Measurements from ENCODE around the gene LBX2.
A peak's percentile ranks its signal among the peaks of the same experiment; 100 is the strongest.
"Not testable (repeated sequence)": the region's sequence is repeated elsewhere in the genome, so short reads cannot be mapped to it uniquely, and the experiment has no call there.

The LBX2 gene

DNA sequence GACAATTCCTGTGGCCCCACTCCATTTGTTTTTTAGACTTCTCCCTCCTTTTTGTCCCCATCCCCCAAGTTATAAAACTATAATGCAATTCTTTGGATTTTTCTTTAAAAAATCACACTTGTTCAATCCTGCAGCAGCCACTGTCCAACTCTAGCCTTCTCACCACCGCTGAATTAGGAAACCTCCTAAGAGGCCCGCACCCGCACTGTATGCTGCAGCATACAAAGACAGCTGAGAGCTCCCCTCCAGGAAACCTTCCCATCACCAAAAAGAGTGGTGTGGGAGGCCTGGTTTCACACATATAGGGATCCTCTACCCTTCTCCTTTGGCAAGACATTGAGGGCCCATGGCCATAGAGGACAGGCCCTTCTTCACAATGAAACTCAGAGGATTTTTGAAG, 5.2 kb upstream of the LBX2 start:
- DNase-seq (ENCODE audit: low read depth in 2 of 2): no peak

DNA sequence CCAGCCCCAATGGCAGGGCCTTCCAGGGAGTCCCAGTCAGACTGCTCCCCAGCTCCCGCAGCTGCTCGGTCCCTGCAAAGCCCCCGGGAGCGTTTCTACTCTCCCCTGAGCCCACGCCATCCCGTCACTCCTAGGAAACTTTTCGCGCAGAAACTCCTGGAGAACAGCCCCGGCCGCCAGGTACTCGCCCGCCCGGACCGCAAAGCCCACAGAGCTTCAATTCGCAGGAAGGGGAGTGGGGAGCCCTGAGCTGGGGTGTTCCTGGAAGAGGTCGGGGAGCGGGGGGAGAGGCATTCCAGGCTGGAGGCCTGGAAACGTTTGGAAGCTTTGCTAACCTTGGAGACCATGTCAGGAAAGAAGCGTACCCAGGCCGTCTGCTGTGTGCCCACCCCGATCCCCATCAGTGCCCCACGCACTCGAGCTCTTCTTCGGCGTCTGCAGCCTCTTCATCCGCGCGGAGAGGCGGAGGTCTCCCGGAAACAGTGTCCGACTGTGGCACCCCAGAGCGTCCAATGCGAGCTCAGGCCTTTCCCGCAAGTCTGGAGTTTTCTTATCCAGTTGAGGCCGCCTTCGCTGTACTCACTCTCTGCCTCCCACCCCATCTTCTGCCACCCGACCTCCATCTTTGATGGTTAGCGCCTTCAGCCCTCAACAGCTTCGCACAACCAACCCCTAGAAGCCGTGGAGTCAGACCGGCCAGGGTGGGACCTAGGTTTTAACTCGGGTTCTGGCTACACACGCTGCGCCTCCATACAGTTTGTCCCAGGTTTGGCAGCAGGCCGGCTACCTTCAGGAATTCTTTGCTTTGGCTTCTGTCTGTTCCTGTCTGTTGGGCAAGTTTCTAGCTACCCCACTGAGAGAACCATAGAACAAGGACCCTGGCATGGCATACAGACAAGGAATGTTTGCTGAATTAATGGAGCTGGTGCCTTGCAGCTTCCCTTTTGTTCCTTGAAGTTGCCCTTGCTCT, 4.4 kb upstream of the LBX2 start:
- no peak for DNase-seq (ENCODE audit: low read depth in 2 of 2)

DNA sequence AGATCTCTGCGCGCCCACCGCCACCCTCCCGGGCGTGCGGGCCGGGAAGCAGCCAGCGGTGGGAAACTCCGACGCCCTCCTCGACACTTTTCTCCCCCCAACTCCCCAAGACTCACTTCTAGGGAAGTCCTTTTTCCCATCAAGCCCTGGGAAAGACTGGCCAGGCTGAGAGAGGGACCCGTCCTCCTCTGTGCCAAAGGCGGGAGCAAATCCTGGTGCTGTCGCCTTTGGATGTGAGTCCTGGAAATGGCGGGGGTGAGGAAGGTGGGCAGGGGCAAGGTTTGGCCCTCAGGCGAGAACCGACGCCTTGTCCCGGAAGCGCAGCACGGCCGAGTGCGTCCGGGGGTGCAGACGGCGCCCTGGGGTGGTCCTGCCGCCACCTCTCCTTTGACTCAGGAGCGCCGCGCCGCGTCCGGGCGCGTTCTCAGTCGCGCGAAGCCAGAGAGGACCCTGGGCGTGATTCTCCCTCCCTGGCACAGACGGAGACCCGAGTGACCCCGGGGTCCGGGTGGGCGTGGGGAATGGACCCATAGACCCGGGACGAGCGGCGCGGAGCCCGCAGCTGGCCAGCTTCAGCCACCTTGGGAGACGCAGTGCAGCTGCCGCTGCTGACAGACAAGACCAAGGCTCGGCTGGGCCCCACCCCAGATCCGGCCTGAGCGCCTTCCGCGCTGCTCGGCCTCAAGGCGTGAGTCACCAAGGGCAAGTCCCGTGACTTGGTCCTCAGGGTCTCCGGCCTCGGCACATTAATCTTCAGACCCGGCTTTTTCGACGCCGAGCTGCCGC, 3.5 kb upstream of the LBX2 start:
- DNase-seq (ENCODE audit: low read depth in 2 of 2): peak in 1 of 2 donors; percentile 46

DNA sequence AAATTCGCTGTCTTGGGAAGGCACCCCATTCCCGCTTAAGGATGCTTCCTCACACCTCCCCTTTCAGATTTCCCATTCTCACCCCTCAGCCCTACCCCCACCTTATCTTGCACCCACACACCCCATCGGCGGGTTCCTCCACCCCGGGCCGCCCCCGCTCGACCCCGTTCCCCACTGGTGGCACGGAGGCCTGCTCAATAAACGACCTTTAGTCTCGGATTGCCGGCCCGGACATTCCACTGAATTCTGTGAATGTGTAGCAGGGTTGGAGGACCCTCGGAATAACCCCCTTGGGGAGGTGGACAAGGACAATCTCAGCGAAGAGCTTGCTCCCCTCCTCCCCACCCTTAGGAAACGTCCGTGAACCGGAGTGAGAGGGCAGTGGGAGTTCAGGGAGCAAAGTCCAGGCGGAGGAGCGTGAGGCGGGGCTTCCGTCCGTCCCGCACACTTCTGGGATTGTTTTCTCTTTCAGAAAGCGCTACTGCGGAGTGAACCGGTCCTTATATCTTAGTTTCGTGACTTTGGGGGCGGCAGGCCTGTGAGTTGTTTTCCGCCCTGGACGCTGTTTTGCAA, 2.8 kb upstream of the LBX2 start:
- DNase-seq (ENCODE audit: low read depth in 2 of 2): no peak

DNA sequence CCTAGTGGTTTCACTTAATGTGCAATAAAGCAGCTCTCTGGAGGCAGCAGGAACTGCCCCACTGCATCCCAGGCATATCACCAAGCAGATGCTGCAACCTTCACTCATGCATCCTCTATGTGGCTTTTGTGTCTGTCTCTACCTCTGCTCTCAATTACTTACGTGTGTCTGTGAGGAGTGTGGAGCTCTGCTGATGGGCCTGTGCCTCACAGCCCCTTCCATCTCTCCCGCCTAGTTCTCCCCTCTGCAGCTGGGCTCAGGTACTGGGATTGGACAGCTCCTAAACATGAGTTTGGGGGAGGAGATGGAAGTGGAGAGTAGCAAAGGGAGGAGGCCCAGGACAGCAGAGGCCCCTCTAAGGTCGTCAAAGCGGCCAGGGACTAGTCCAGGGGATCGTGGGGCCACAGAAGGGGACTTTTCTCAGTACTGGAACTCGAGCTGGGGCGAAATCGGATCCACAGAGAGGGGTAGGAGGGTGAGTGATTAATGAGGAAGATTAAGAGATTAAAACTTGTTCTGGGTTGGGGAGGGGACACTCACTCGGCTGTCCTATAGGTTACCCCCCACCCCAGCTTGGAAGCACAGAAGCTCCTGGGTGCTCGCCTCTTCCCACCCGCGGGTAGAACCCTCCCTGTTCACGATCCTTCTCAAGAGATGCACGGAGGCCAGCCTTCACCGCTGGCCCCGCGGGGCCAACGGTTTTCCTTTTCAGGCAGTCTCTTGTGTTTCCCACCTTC, 2.1 kb upstream of the LBX2 start:
- DNase-seq (ENCODE audit: low read depth in 2 of 2): no peak

DNA sequence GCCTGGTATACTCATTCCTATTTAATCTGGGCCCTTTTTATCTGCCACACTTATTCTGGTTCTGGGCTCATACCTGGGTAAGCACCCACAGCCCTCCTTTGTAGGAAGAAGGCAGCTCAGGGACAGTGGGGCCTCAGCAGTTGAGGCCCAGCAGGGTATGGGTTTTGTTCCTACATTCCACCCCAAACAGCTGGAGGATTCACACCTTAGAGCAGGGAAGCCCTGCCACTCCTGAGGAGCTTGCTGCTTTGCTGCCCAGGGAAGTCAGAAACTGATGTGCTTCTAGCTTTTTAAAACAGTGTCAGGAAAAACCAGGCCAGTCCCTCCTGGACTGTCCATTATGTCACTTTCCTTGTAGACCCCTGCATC, 1.2 kb upstream of the LBX2 start:
- DNase-seq (ENCODE audit: low read depth in 2 of 2): no peak

DNA sequence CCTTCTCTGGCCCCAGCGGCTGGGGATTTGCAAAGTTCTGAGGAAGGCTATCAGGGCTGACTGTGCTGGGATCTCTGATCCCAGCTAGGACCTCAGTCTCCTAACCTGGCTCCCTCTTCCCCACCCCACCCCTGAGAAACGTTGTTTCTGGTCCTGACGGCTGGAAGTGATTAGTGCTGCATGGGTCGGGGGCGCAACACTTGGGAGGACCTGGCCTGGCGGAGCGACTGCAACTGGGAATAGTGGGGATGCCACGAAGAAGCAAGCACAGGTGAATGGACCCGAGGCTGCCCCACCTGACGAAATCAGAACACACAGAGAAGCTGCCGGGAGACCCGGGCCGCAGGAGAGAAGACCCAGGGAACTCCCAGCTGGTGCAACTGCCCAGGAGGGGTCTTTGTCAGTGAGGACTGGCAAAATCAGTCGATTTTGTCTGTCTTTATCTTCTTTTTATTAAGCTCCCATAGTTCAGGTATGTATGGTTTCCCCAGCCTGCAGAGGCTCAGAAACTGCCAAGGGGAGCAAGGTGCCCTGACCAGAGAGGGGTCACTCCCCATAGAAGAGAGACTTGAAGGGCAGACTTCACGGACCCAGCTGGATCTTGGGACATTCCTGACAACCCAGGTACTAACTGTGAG, 656 bp upstream of the LBX2 start:
- no peak for DNase-seq (ENCODE audit: low read depth in 2 of 2)

DNA sequence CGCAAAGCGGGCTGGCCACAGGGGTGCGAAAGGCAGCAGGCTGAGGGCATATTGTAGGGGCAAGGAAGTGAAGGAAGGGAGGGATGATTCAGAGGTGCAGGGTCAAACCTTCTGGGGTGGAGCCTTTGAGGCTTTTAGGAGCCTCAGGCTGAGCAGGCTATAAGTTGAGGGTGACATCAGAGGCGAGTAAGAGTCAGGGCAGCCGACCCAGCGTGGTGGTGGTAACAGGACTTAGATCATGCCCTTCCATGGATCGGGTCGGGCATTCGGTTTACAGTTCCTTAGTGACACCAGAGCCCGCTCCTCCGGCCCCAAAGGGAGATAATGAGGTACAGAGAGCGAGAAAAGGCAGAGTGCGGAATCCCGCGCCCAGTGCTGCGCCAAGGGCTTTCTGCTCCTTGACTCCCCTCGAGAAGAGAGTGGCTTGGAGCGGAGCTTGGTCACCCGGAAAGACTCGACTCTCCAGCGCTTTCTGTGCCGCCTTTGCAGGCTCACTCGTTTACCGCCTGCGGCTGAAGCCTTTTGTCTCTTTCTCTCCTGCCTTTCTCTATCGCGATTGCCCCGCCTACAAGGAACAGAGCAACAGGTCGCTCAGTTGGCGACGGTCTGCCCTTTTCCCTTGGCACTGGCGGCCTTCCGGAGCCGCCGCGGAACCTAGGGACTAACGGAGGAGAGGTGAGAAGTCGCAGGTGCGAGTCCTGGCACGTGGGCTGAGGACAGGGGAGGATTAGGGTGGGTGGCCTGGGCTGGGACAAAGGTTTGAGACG, 720 bp downstream of the LBX2 start:
- no peak for DNase-seq (ENCODE audit: low read depth in 2 of 2)

DNA sequence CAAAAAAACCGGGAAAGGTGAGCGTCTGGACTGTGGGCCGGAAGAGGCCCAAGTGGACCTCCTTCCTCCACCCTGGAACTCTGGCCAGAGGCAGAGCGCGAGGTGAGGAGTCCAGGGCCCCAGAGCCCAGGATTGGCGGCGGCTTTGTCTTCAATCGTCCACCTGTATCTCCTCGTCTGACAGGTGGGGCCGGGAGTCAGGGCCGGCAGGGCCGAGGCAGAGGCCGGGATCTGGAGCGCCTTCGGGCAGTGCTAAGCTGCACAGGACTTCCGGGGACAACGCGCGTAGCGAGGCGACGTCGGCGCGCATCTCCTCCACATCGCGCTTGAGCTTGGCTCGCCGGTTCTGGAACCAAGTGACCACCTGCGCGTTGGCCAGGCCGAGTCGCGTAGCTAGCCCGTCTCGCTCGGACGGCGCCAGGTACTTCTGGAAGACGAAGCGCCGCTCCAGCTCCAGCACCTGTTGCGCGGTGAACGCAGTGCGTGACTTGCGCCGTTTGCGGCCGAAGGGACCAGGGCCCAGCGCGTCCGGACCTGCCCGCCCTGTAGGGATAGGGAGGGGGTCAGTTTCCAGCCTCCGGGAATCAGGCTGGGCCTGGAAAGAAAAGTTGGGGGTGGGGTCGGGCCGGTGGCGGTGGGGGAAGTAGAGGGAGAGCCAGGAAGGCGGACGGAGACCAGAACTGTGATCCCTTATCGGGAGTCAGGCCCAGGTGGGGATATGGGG, 1.5 kb downstream of the LBX2 start:
- no peak for DNase-seq (ENCODE audit: low read depth in 2 of 2)

DNA sequence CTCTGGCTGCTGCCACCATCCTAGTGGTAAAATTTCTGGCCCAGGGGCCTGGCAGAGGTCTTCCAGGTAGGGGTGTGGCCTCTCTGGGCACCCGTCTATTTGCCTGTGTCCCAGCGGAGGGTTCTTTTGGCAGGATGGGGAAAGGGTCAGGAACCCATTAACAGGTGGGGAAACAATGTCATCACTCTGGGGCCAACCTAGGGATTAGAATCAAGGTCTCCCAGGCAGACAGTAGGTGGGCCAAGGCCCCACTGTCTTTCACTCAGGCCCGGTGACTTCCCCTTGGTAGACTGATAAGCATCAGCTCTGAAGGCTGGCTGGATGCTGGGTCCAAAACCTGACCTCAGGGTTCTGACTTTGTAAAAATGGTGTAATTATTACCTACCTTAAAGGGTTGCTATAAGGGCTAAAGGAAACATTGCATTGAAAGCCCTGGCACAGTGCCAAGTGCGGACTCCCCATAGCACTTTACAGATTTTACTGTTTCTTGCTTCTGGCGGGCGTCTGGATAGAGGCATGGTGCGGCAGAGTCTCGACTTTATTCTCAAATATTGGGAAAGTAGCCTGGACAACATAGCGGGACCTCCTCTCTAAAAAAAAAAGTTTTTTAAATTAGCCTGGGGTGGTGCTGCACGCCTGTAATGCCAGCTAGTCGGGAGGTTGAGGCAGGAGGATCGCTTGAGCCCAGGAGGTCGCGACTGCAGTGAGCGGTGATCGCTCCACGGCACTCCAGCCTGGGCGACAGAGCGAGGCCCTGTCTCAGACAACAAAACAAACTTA, 2.2 kb downstream of the LBX2 start:
- no peak for DNase-seq (ENCODE audit: low read depth in 2 of 2)

DNA sequence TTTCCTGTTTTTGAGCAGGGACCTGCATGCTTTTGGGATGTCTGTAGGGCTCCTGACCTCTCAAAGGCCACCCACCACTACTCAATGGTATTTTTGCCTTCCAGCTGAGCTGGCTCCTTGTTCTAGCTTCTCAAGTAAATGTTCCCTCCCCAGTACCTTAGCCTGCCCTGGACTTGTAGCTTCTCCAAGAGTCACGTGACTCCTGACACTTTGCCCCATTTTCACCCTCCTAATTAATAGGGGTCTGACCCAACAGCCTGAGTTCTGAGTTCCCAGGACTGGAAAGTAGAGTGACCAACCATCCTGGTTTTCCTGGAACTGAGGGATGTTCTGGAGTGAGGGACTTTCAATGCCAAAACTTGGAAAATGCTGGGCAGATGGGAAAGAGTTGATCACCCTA, 4.0 kb downstream of the LBX2 start:
- no peak for DNase-seq (ENCODE audit: low read depth in 2 of 2)

DNA sequence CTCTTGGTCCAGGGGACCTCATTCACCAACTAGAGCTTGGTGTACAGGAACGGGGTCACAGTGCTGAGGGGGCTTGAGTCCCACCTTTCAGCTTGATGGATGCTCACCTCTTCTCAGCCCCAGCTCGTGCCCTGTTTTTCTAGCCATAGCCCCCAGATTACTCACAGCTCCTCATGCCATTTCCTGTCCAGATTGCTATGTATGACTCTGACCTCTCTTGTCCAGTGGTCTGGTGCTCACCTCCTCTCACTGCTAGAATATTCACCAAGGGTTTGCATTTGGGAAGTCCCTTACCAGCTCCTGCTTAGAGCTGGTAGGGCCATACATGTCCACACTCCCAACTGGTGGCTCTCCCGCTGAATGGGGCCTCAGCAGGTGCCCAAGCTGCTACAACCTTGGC, 5.9 kb downstream of the LBX2 start:
- DNase-seq (ENCODE audit: low read depth in 2 of 2): no peak

DNA sequence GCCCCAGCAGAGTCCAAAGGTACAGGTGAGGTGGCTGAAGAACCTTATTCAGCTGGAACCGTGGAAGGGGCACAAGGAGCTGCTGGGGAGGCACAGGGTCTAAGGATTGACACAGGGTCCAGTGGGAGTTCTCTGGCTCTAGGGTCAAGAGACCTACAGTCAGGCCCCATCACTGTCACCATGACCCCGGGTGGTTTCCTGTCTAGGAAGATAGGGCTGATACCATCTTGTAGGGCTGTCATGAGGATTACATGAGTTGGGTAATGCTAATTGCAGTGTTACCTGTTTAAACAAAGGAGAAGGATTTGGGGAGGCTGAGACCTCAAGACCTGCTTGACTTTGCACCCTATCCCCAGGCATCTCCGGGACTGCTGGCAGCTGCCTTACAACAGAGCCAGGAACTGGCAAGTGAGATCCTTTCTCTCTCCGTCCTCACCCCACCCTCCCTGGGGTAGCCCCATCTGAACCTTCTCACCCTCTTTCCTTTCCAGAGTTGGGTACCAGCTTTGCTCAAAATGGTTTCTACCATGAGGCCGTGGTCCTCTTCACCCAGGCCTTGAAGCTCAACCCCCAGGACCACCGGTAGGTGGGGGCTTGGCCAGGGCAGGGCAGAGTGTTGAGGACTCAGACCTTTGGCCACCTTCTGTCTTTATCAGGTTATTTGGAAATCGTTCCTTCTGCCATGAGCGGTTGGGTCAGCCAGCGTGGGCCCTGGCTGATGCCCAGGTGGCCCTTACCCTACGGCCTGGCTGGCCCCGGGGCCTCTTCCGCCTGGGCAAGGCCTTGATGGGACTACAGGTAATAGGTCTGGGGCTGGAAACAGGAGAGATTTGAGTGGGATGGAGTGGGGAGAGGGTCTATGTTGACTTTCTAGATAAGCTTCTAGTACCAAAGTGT, 7.5 kb downstream of the LBX2 start:
- no peak for DNase-seq (ENCODE audit: low read depth in 2 of 2)

DNA sequence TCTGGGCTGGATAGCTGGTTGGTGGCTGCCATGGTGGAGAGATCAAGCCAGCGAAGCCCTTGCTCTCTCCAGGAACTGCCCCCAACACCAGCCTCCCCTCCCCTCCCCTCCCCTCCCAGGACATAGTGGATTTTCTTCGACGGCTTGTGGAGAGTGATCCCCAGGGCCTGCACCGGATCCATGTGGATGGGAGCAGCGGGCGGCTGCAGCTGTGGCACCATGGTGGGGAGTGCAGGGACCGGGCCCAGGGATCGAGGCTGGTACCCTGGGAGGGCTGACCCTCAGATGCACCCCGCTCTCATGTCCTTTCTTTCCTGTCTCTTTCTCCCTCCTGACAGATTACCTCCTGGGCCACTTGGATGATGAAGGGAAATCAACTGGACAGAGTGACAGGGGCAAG, 9.5 kb downstream of the LBX2 start:
- no peak for DNase-seq (ENCODE audit: low read depth in 2 of 2)

DNA sequence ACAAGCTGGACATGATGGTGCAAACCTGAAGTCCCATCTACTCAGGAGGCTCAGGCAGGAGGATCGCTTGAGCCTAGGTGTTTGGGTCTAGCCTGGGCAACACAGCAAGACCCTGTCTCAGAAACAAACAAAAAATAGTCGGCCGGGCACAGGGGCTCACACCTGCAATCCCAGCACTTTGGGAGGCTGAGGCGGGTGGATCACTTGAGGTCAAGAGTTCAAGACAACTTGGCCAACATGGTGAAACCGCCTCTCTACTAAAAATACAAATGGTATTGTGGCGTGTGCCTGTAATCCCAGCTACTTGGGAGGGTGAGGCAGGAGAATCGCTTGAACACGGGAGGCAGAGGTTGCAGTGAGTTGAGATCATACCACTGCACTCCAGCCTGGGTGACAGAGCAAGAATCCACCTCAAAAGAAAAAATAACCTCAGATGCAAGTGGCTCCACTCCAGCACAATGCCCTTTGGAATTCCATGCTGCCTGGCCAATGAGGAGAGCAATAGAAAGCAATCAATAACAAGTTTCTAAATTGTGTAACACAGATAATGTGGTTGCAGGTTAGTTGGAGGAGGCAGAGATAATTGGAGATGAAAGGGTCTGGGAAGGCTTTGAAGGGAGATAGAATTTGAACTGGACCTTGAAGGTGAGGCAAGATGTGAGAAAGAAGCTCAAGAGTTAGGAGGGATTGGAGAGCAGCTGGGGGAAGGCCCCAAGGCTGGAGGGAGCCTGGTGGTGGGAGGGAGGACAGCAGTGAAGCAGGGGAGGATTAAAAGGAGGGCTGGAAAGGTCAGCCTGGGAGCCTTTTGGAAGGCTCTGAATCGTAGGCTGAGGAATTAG, 10.5 kb downstream of the LBX2 start:
- no peak for DNase-seq (ENCODE audit: low read depth in 2 of 2)

DNA sequence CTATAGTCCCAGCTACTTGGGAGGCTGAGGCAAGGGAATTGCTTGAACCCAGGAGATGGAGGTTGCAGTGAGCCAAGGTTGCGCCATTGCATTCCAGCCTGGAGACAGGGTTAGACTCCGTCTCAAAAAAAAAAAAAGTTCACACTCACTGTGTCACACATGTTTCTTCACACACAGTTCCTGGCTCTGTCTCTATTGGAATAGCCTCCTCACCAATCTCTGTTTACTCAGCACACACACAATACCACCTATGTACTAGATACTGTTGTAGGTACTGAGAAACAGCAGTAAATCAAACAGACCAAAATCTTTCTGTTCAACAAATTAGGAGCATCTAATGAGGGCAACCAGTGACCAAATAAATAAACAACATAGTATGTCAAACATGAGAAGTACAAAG, 13.3 kb downstream of the LBX2 start:
- no peak for DNase-seq (ENCODE audit: low read depth in 2 of 2)

DNA sequence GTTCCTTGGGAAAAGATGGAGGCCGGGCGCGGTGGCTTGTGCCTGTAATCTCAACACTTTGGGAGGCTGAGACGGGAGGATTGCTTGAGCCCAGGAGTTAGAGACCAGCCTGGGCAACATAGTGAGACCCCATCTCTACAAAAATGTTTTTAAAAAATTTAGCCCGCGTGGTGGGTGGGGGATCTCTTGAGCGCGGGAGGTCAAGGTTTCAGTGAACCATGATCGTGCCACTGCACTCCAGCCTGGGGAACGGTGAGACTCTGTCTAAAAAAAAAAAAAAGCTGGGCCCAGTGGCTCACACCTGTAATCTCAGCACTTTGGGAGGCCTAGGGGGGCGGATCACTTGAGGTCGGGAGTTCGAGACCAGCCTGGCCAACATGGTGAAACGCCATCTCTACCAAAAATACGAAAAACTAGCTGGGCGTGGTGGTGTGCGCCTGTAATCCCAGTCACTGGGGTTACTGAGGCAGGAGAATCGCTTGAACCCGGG, 15.7 kb downstream of the LBX2 start:
- DNase-seq (ENCODE audit: low read depth in 2 of 2): not testable (repeated sequence)
